Loucy (cell line): ENCODE data around the gene STT3A.

Experiments used
- EZH2phosphoT487 ChIP-seq: fragments of 200-600 bp; IDR thresholded peaks from 2 replicates; pipeline ENCODE4 v1.6.1; 2018; ENCODE audit warnings: antibody characterized with exemption, mild to moderate bottlenecking, moderate library complexity, borderline replicate concordance
- TF ChIP-seq, protein P1 (sequence below): fragments of 200-600 bp; sonication (generic); conservative IDR thresholded peaks from 2 replicates; pipeline ENCODE4 v1.5.1; 2014; ENCODE audit warnings: mild to moderate bottlenecking, antibody characterized with exemption, low read length

DNA sequence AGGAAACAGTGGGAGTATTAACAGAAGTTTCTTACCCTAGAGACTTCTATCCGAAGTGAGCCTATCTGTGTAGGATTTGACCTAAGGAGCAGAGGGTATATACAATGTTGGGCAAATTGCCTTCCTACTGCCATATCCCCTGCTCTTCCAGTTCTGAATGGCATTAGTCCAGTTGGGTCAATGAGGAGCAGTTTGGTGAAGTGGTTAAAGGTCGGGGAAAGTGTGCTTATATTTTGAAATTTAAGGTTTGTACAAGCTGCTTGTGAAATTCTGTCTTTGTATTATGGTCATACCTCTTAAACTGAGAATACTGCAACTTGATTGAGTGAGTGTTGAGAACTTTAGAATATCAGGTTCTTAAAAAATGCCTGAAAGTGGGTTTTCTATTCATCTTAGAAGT, 21.7 kb upstream of the STT3A start:
- TF ChIP-seq, protein P1, sequence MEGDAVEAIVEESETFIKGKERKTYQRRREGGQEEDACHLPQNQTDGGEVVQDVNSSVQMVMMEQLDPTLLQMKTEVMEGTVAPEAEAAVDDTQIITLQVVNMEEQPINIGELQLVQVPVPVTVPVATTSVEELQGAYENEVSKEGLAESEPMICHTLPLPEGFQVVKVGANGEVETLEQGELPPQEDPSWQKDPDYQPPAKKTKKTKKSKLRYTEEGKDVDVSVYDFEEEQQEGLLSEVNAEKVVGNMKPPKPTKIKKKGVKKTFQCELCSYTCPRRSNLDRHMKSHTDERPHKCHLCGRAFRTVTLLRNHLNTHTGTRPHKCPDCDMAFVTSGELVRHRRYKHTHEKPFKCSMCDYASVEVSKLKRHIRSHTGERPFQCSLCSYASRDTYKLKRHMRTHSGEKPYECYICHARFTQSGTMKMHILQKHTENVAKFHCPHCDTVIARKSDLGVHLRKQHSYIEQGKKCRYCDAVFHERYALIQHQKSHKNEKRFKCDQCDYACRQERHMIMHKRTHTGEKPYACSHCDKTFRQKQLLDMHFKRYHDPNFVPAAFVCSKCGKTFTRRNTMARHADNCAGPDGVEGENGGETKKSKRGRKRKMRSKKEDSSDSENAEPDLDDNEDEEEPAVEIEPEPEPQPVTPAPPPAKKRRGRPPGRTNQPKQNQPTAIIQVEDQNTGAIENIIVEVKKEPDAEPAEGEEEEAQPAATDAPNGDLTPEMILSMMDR, result no peak
- TF ChIP-seq EZH2phosphoT487, result no peak
